H1 (cell line): ENCODE results near the gene CST11.

Source experiments
- CEBPB ChIP-seq: IDR thresholded peaks from 2 replicates; pipeline ENCODE4 v1.6.1; 2012; ENCODE audit warnings: low read depth, low read length
- CTCF ChIP-seq, 3 experiments: IDR thresholded peaks; 1 replicate in 2 of 3; 2 replicates in 1 of 3; pipeline versions ENCODE4 v1.5.1 to v1.6.1; 2011; ENCODE audit warnings: low read length in 3 of 3, mild to moderate bottlenecking in 3 of 3, inconsistent platforms in 2 of 3, low read depth in 1 of 3, moderate library complexity in 1 of 3; ENCODE audit not compliant: insufficient read depth in 1 of 3; ENCODE audit errors: control extremely low read depth in 1 of 3
- KDM1A ChIP-seq: fragments of 200-600, 300-600 bp; sonication (generic); IDR thresholded peaks from 2 replicates; pipeline ENCODE4 v1.7.1; 2016; ENCODE audit warnings: mild to moderate bottlenecking, low read length, borderline replicate concordance
- MAX ChIP-seq: IDR thresholded peaks from 2 replicates; pipeline ENCODE4 v1.6.1; 2012; ENCODE audit warnings: inconsistent platforms
- RXRA ChIP-seq: IDR thresholded peaks from 2 replicates; pipeline ENCODE4 v1.6.1; 2011; ENCODE audit warnings: low read depth, mild to moderate bottlenecking, low read length, moderate library complexity; ENCODE audit not compliant: insufficient read depth
- SIN3A ChIP-seq, 2 experiments: IDR thresholded peaks in 1 of 2; conservative IDR thresholded peaks in 1 of 2; 2 replicates each; pipeline ENCODE4 v1.6.1; 2011 to 2012; ENCODE audit warnings: low read length in 2 of 2, improper control_type of control experiment in 1 of 2, low read depth in 1 of 2, mild to moderate bottlenecking in 1 of 2
- SP1 ChIP-seq: IDR thresholded peaks from 2 replicates; pipeline ENCODE4 v1.6.1; 2011; ENCODE audit warnings: low read depth, low read length
- TEAD4 ChIP-seq: IDR thresholded peaks from 2 replicates; pipeline ENCODE4 v1.6.1; 2012; ENCODE audit warnings: low read depth, low read length, inconsistent platforms, mixed read lengths

DNA sequence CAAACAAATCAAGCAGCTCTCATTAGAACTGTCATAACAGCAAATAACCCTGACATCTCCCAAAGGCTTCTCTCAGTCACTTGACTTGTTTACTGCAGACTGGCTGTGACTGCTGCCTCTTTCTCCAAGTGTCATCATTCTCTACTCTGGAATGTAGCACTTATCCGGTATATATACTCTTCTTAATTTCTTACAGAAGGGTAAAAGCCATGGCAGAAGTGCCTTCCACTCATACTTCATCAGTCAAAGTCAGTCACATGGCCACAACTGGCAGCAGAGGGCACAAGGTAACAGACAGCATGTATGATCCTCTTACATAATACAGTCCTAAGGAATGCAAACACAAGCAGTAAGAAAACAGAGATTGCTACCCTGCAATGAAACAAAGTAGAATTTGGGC, 40.6 kb downstream of the CST11 start:
- TF ChIP-seq CEBPB (no peak), SP1 (no peak), CTCF (IDR thresholded peaks at IDR 0.05; ENCODE audit: control extremely low read depth in 1 of 3, insufficient read depth in 1 of 3, low read depth in 1 of 3, low read length in 3 of 3) (no peak), RXRA (no peak), TEAD4 (no peak), KDM1A (no peak), MAX (no peak), SIN3A (conservative IDR thresholded peaks at IDR 0.05 in 1 of 2, IDR thresholded peaks at IDR 0.05 in 1 of 2; ENCODE audit: low read depth in 1 of 2, low read length in 2 of 2) (no peak)
